GM12892 (cell line): ENCODE measurements around the gene FRMPD4.

Experiments
- POLR2A ChIP-seq: IDR thresholded peaks from 2 replicates; pipeline ENCODE4 v1.6.1; 2011; ENCODE audit warnings: low read depth, low read length, control low read depth
- POLR2AphosphoS5 ChIP-seq: IDR thresholded peaks from 2 replicates; pipeline ENCODE4 v1.6.1; 2011; ENCODE audit warnings: low read depth, low read length, control low read depth
- TAF1 ChIP-seq: IDR thresholded peaks from 2 replicates; pipeline ENCODE4 v1.6.1; 2011; ENCODE audit warnings: low read depth, mild to moderate bottlenecking, control low read depth, low read length, borderline replicate concordance

DNA sequence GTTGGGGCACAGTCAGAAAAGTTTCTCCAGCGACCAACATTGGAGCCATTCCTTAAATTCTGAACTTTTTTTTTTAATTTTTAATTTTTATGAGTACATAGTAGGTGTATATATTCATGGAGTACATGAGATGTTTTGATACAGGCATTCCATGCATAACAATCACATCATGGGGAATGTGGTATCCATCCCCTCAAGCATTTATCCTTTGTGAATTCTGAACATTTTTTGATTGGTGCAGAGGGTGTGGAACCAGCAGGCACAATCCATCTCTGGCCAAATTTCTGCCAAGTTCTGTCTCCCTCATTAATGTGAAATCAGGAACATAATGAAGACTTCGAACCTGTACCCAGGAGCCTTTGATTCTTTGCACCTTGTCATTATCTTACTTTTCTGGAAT is 267.0 kb downstream of the FRMPD4 start:
- no peak for TF ChIP-seq POLR2A
- no peak for TF ChIP-seq TAF1
- no peak for TF ChIP-seq POLR2AphosphoS5
